ENCODE results near the gene AGAP3.

AGAP3 gene

GRCh38 chr7:151110236-151110940 is 24.1 kb downstream of the AGAP3 start:
- no peak overlapping the region for H3K4me3 ChIP-seq (ENCODE audit: low read depth, low read length)
- no peak for DNase-seq (ENCODE audit: low read depth)
- TF ChIP-seq MYC (IDR thresholded peaks at IDR 0.05; ENCODE audit: low read depth, low read length) (no peak), CTCF (IDR thresholded peaks at IDR 0.05; ENCODE audit: low read depth, low read length) (no peak), POLR2A (IDR thresholded peaks at IDR 0.05; ENCODE audit: extremely low read depth, insufficient read length) (no peak)
- TF ChIP-seq, protein P1, sequence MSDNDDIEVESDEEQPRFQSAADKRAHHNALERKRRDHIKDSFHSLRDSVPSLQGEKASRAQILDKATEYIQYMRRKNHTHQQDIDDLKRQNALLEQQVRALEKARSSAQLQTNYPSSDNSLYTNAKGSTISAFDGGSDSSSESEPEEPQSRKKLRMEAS (IDR thresholded peaks at IDR 0.05; ENCODE audit: low read depth, low read length): no peak

GRCh38 chr7:151110941-151111645 is 24.8 kb downstream of the AGAP3 start:
- H3K4me3 ChIP-seq (ENCODE audit: low read depth, low read length): no peak overlapping the region
- TF ChIP-seq, protein P1 (IDR thresholded peaks at IDR 0.05; ENCODE audit: low read depth, low read length): 0 out of 2 replicates have a peak, but pooled peaks have one; percentile 22
- TF ChIP-seq CTCF (IDR thresholded peaks at IDR 0.05; ENCODE audit: low read depth, low read length): peak; percentile 91
- TF ChIP-seq MYC (IDR thresholded peaks at IDR 0.05; ENCODE audit: low read depth, low read length): no peak
- peak; percentile 72 for DNase-seq (ENCODE audit: low read depth)

- TF ChIP-seq, protein P1 (IDR thresholded peaks at IDR 0.05; ENCODE audit: low read depth, low read length): no peak
- TF ChIP-seq CTCF (IDR thresholded peaks at IDR 0.05; ENCODE audit: low read depth, low read length): no peak
- TF ChIP-seq MYC (IDR thresholded peaks at IDR 0.05; ENCODE audit: low read depth, low read length): no peak
- no peak for TF ChIP-seq POLR2A (IDR thresholded peaks at IDR 0.05; ENCODE audit: extremely low read depth, insufficient read length)
- H3K4me3 ChIP-seq (ENCODE audit: low read depth, low read length): no peak overlapping the region
- no peak for DNase-seq (ENCODE audit: low read depth)
Measured at GRCh38 chr7:151113344-151114150, 27.3 kb downstream of the AGAP3 start.

GRCh38 chr7:151114151-151115090 is 28.1 kb downstream of the AGAP3 start:
- no peak for DNase-seq (ENCODE audit: low read depth)
- no peak overlapping the region for H3K4me3 ChIP-seq (ENCODE audit: low read depth, low read length)
- TF ChIP-seq MYC (IDR thresholded peaks at IDR 0.05; ENCODE audit: low read depth, low read length) (no peak), CTCF (IDR thresholded peaks at IDR 0.05; ENCODE audit: low read depth, low read length) (no peak), POLR2A (IDR thresholded peaks at IDR 0.05; ENCODE audit: extremely low read depth, insufficient read length) (no peak)
- TF ChIP-seq, protein P1 (IDR thresholded peaks at IDR 0.05; ENCODE audit: low read depth, low read length): no peak
